ENCODE results near the gene KIF25.

The KIF25 gene

DNA sequence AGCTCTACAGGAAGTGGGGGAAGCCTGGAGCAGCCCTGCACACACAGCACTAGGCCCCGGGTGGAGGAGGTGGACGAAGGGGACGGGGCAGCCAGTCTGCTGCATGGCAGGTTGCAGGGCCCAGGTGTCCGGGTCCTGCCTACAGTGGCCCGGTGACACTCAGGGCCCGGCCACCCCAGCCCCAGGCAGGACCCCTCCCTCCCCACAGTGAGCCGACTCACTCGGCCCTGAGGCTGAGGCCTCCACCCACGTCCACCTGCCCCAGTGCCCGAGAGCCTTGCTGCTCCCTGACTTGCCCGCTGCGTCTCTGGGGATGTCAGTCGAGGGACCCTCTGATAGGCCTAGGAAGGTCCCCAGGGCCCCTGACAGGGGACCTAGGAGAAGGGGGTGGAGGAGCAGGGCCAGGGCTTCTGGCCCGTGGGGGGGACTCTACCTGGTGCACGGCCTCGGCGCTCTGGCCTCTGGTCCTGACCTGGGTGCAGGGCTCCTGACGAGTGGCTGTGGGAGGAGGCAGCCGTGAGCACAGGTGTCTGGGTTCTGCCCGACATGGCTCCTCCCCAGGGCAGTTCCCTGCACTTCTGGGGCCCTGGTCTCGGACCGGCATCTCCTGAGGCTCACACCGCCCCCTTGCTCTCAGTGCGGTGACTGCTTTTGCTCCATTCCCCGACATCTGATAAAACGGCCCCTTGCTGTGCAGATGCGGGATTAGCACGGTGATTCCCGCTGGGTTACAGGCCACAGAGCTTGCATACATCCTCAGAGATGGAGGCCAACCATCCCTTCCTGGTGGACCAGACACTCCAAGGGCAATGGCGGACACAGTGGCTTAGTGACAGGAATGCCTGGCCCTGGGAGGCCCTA lies 61.5 kb downstream of the KIF25 start:
- Histone ChIP-seq H3K36me3 (ENCODE audit: insufficient read depth, insufficient read length, low read length) (no peaks in the 10 kb centered on the region), H3K9ac (ENCODE audit: insufficient read length, low read depth) (no peak overlapping the region), H3K4me1 (ENCODE audit: insufficient read depth, insufficient read length) (no peaks in the 10 kb centered on the region), H3K4me3 (ENCODE audit: insufficient read length, low read depth) (no peak overlapping the region), H3K9me3 (ENCODE audit: insufficient read depth, low read length) (no peaks in the 10 kb centered on the region), H3K27me3 (ENCODE audit: insufficient read depth, insufficient read length) (no peaks in the 10 kb centered on the region)
- TF ChIP-seq YY1 (IDR thresholded peaks at IDR 0.05; ENCODE audit: insufficient read depth, insufficient read length) (no peak), ZNF274 (IDR thresholded peaks at IDR 0.05; ENCODE audit: low read depth, low read length) (no peak), SUZ12 (IDR thresholded peaks at IDR 0.05; ENCODE audit: extremely low read depth, insufficient read depth, insufficient read length) (no peak)
- DNase-seq (ENCODE audit: low read depth, low spot score): no peak

- TF ChIP-seq YY1 (IDR thresholded peaks at IDR 0.05; ENCODE audit: insufficient read depth, insufficient read length): no peak
- no peak for TF ChIP-seq ZNF274 (IDR thresholded peaks at IDR 0.05; ENCODE audit: low read depth, low read length)
- TF ChIP-seq SUZ12 (IDR thresholded peaks at IDR 0.05; ENCODE audit: extremely low read depth, insufficient read depth, insufficient read length): no peak
- Histone ChIP-seq H3K4me1 (ENCODE audit: insufficient read depth, insufficient read length) (no peaks in the 10 kb centered on the region), H3K9me3 (ENCODE audit: insufficient read depth, low read length) (no peaks in the 10 kb centered on the region), H3K4me3 (ENCODE audit: insufficient read length, low read depth) (no peak overlapping the region), H3K36me3 (ENCODE audit: insufficient read depth, insufficient read length, low read length) (no peaks in the 10 kb centered on the region), H3K9ac (ENCODE audit: insufficient read length, low read depth) (no peak overlapping the region), H3K27me3 (ENCODE audit: insufficient read depth, insufficient read length) (no peaks in the 10 kb centered on the region)
- peak; percentile 13 for DNase-seq (ENCODE audit: low read depth, low spot score)
These were observed 63.1 kb downstream of the KIF25 start for GRCh38 chr6:168060521-168060931.

DNA sequence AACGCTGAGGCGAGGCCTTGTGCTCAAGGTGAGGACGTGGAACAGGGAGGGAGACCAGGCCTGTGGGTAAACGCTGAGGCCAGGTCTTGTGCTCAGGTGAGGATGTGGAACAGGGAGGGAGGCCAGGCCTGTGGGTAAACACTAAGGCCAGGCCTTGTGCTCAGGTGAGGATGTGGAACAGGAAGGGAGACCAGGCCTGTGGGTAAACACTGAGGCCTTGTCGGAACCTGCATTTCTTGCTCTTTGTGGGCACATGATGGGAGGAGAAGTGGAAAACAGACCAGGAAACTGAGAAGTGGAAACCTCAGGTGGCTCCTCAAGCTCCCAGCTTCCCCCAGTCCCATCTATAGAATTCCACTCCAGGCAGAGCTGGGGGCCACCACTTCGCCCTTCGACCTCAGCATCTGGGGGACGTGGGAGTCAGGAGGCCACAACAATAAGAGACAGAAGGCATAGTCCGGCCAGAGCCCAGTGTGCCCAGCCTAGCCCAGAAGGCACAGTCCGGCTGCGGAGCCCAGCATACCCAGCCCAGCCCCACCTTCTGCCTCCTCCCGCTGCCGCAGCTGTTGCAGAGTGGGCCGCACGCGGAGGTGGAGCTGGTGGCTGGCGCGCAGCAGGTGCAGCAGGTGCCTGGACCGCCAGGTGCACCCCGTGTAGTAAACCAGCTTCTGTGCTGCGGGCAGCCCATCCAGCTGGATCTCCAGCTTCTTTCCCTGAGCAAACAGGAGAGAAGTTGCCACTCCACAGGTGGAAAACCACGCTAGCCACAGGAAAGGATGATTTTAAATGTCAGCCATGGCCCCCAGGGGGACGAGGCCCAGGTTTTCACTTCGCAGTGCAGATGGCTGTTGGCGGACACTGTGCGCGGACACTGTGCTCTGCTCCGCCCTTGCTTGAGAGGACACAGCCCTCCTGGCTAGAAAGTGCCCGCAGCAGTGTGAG lies 64.1 kb downstream of the KIF25 start:
- Histone ChIP-seq H3K9ac (ENCODE audit: insufficient read length, low read depth) (no peak overlapping the region), H3K9me3 (ENCODE audit: insufficient read depth, low read length) (no peaks in the 10 kb centered on the region), H3K27me3 (ENCODE audit: insufficient read depth, insufficient read length) (no peaks in the 10 kb centered on the region), H3K4me1 (ENCODE audit: insufficient read depth, insufficient read length) (no peaks in the 10 kb centered on the region), H3K36me3 (ENCODE audit: insufficient read depth, insufficient read length, low read length) (no peaks in the 10 kb centered on the region), H3K4me3 (ENCODE audit: insufficient read length, low read depth) (no peak overlapping the region)
- TF ChIP-seq ZNF274 (IDR thresholded peaks at IDR 0.05; ENCODE audit: low read depth, low read length) (no peak), SUZ12 (IDR thresholded peaks at IDR 0.05; ENCODE audit: extremely low read depth, insufficient read depth, insufficient read length) (no peak), YY1 (IDR thresholded peaks at IDR 0.05; ENCODE audit: insufficient read depth, insufficient read length) (no peak)
- no peak for DNase-seq (ENCODE audit: low read depth, low spot score)

- no peak for DNase-seq (ENCODE audit: low read depth, low spot score)
- H3K4me1 ChIP-seq (ENCODE audit: insufficient read depth, insufficient read length): no peaks in the 10 kb centered on the region
These were observed 65.1 kb downstream of the KIF25 start for GRCh38 chr6:168062346-168063289.

DNA sequence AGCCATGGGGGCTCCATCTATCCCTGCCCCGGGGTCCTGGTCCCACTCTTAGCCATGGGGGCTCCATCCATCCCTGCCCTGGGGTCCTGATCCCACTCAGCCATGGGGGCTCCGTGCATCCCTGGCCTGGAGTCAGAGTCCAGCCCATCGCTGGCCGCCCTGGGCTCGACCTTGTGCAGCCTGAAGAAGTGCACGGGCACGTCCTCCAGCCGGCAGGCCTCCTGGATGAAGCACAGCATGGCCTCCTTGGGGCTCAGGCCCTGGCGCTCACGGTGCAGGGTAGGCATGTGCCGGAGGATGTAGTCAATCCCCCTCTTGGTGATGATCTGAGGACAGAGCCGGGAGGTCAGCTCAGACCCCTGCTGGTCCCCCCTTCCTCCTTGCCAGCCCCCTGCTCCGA lies 66.0 kb downstream of the KIF25 start:
- TF ChIP-seq ZNF274 (IDR thresholded peaks at IDR 0.05; ENCODE audit: low read depth, low read length): no peak
- no peak for TF ChIP-seq YY1 (IDR thresholded peaks at IDR 0.05; ENCODE audit: insufficient read depth, insufficient read length)
- TF ChIP-seq SUZ12 (IDR thresholded peaks at IDR 0.05; ENCODE audit: extremely low read depth, insufficient read depth, insufficient read length): no peak
- no peaks in the 10 kb centered on the region for H3K36me3 ChIP-seq (ENCODE audit: insufficient read depth, insufficient read length, low read length)
- H3K27me3 ChIP-seq (ENCODE audit: insufficient read depth, insufficient read length): no peaks in the 10 kb centered on the region
- no peaks in the 10 kb centered on the region for H3K4me1 ChIP-seq (ENCODE audit: insufficient read depth, insufficient read length)
- no peak for DNase-seq (ENCODE audit: low read depth, low spot score)
- no peak overlapping the region for H3K4me3 ChIP-seq (ENCODE audit: insufficient read length, low read depth)
- H3K9ac ChIP-seq (ENCODE audit: insufficient read length, low read depth): no peak overlapping the region
- H3K9me3 ChIP-seq (ENCODE audit: insufficient read depth, low read length): no peaks in the 10 kb centered on the region

More at GRCh38 chr6:168062346-168063289, 65.1 kb downstream of the KIF25 start:
- Histone ChIP-seq H3K27me3 (ENCODE audit: insufficient read depth, insufficient read length) (no peaks in the 10 kb centered on the region), H3K9ac (ENCODE audit: insufficient read length, low read depth) (no peak overlapping the region), H3K9me3 (ENCODE audit: insufficient read depth, low read length) (no peaks in the 10 kb centered on the region), H3K36me3 (ENCODE audit: insufficient read depth, insufficient read length, low read length) (no peaks in the 10 kb centered on the region), H3K4me3 (ENCODE audit: insufficient read length, low read depth) (no peak overlapping the region)
- no peak for TF ChIP-seq ZNF274 (IDR thresholded peaks at IDR 0.05; ENCODE audit: low read depth, low read length)
- TF ChIP-seq YY1 (IDR thresholded peaks at IDR 0.05; ENCODE audit: insufficient read depth, insufficient read length): no peak
- no peak for TF ChIP-seq SUZ12 (IDR thresholded peaks at IDR 0.05; ENCODE audit: extremely low read depth, insufficient read depth, insufficient read length)

DNA sequence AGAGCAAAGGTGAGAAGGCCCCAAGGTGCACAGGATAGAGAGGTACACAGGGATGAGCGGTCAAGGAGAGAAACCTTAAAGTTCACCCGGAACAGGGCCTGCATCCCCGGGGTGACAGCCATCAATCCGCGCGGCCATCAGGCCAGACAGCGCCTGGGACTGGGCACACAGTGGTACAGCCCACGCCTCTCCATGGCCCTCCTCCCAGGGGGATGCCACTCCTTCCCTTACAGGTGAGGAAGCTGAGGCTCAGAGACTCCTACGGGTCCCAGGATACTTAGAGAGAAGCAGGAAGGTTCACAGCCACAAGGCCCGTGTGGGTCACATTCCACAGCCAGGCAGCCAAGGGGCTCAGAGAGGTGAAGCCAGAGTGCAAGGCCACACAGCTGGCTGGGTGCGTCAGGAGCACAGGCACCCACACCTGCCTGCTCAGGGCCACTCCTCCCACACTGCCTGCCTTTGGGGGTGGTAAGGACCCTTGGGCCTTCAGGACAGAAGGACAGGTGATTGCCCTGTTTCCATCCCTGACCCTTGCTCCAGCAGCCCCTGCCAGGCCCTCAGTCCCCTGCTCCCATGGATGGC lies 66.8 kb downstream of the KIF25 start:
- H3K4me1 ChIP-seq (ENCODE audit: insufficient read depth, insufficient read length): no peaks in the 10 kb centered on the region
- H3K27me3 ChIP-seq (ENCODE audit: insufficient read depth, insufficient read length): no peaks in the 10 kb centered on the region
- no peak overlapping the region for H3K4me3 ChIP-seq (ENCODE audit: insufficient read length, low read depth)
- DNase-seq (ENCODE audit: low read depth, low spot score): no peak
- no peak for TF ChIP-seq ZNF274 (IDR thresholded peaks at IDR 0.05; ENCODE audit: low read depth, low read length)
- no peak overlapping the region for H3K9ac ChIP-seq (ENCODE audit: insufficient read length, low read depth)
- H3K9me3 ChIP-seq (ENCODE audit: insufficient read depth, low read length): no peaks in the 10 kb centered on the region
- no peaks in the 10 kb centered on the region for H3K36me3 ChIP-seq (ENCODE audit: insufficient read depth, insufficient read length, low read length)

All from NT2/D1 (cell line).